Measurements from ENCODE around the gene GABRA4.

DNA sequence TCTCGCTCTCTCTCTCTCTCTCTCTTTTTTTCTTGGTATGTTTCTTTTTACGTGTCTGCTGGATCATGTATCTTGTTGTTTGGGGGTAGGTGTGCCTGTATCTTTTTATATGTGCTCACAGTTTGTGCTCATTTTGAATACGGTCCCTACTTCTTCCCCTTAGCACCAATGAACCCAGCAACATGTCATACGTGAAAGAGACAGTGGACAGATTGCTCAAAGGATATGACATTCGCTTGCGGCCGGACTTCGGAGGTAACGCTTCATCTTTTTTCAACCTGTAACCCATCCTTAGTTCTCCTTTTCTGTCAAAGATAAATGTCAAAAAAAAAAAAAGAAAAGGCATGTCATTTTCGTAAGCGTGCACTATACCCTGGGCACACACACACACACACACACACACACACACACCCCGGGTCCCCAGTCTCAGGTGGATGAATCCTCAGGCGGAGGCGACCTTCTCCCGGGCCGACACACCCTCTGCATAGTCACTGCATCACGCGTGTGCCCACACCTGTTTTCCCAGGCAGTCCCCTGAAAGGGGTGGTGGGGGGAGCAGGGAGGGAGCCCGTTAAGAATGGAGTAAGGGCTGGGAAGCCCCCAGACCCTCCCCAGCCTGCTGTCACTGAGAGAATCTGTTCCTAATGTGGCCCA is 38.5 kb upstream of the GABRA4 start:
- no peak for TF ChIP-seq POLR2AphosphoS5 (IDR thresholded peaks at IDR 0.05; ENCODE audit: low read depth)
- no peak for TF ChIP-seq EZH2 (IDR thresholded peaks at IDR 0.05; ENCODE audit: low read depth, unreplicated experiment)
- TF ChIP-seq, protein P1, sequence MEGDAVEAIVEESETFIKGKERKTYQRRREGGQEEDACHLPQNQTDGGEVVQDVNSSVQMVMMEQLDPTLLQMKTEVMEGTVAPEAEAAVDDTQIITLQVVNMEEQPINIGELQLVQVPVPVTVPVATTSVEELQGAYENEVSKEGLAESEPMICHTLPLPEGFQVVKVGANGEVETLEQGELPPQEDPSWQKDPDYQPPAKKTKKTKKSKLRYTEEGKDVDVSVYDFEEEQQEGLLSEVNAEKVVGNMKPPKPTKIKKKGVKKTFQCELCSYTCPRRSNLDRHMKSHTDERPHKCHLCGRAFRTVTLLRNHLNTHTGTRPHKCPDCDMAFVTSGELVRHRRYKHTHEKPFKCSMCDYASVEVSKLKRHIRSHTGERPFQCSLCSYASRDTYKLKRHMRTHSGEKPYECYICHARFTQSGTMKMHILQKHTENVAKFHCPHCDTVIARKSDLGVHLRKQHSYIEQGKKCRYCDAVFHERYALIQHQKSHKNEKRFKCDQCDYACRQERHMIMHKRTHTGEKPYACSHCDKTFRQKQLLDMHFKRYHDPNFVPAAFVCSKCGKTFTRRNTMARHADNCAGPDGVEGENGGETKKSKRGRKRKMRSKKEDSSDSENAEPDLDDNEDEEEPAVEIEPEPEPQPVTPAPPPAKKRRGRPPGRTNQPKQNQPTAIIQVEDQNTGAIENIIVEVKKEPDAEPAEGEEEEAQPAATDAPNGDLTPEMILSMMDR (conservative IDR thresholded peaks at IDR 0.05; ENCODE audit: low read depth in 2 of 2): no peak
- no peak for TF ChIP-seq CREB1 (CRISPR knock-in tag; IDR thresholded peaks at IDR 0.05; ENCODE audit: low read depth)
- no peak for TF ChIP-seq EZH2phosphoT487 (IDR thresholded peaks at IDR 0.05; ENCODE audit: unreplicated experiment)
- no peak for TF ChIP-seq JUNB (IDR thresholded peaks at IDR 0.05; ENCODE audit: unreplicated experiment)
- TF ChIP-seq, protein P2, sequence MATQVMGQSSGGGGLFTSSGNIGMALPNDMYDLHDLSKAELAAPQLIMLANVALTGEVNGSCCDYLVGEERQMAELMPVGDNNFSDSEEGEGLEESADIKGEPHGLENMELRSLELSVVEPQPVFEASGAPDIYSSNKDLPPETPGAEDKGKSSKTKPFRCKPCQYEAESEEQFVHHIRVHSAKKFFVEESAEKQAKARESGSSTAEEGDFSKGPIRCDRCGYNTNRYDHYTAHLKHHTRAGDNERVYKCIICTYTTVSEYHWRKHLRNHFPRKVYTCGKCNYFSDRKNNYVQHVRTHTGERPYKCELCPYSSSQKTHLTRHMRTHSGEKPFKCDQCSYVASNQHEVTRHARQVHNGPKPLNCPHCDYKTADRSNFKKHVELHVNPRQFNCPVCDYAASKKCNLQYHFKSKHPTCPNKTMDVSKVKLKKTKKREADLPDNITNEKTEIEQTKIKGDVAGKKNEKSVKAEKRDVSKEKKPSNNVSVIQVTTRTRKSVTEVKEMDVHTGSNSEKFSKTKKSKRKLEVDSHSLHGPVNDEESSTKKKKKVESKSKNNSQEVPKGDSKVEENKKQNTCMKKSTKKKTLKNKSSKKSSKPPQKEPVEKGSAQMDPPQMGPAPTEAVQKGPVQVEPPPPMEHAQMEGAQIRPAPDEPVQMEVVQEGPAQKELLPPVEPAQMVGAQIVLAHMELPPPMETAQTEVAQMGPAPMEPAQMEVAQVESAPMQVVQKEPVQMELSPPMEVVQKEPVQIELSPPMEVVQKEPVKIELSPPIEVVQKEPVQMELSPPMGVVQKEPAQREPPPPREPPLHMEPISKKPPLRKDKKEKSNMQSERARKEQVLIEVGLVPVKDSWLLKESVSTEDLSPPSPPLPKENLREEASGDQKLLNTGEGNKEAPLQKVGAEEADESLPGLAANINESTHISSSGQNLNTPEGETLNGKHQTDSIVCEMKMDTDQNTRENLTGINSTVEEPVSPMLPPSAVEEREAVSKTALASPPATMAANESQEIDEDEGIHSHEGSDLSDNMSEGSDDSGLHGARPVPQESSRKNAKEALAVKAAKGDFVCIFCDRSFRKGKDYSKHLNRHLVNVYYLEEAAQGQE (IDR thresholded peaks at IDR 0.05; ENCODE audit: unreplicated experiment): no peak
- no peak for TF ChIP-seq ZNF331 (CRISPR knock-in tag; IDR thresholded peaks at IDR 0.05; ENCODE audit: low read depth)
- TF ChIP-seq NANOG (IDR thresholded peaks at IDR 0.05; ENCODE audit: borderline replicate concordance): no peak
- TF ChIP-seq ZNF114 (CRISPR knock-in tag; IDR thresholded peaks at IDR 0.05): no peak
- TF ChIP-seq, protein P3, sequence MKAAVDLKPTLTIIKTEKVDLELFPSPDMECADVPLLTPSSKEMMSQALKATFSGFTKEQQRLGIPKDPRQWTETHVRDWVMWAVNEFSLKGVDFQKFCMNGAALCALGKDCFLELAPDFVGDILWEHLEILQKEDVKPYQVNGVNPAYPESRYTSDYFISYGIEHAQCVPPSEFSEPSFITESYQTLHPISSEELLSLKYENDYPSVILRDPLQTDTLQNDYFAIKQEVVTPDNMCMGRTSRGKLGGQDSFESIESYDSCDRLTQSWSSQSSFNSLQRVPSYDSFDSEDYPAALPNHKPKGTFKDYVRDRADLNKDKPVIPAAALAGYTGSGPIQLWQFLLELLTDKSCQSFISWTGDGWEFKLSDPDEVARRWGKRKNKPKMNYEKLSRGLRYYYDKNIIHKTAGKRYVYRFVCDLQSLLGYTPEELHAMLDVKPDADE (IDR thresholded peaks at IDR 0.05): no peak
- no peak for TF ChIP-seq STAT1 (IDR thresholded peaks at IDR 0.05; ENCODE audit: unreplicated experiment)
